Gastroesophageal sphincter (tissue), 3 donors: ENCODE measurements around the gene C4BPA.

Experiments used
- EP300 ChIP-seq: sonication (generic); formaldehyde crosslinking; IDR thresholded peaks from one replicate; pipeline ENCODE4 v1.6.1; 2017; ENCODE audit warnings: antibody characterized with exemption, mild to moderate bottlenecking
- TF ChIP-seq, protein P1 (sequence below), 4 experiments: fragments of 200-600 bp in 2 of 4; fragments of 450-650 bp in 2 of 4; sonication (generic) in 1 of 4; IDR thresholded peaks; one replicate each; pipeline ENCODE4 v1.5.1; 2017 to 2019; ENCODE audit warnings: antibody characterized with exemption in 4 of 4, mild to moderate bottlenecking in 2 of 4, moderate library complexity in 2 of 4

- TF ChIP-seq EP300, result no peak
- TF ChIP-seq, protein P1, sequence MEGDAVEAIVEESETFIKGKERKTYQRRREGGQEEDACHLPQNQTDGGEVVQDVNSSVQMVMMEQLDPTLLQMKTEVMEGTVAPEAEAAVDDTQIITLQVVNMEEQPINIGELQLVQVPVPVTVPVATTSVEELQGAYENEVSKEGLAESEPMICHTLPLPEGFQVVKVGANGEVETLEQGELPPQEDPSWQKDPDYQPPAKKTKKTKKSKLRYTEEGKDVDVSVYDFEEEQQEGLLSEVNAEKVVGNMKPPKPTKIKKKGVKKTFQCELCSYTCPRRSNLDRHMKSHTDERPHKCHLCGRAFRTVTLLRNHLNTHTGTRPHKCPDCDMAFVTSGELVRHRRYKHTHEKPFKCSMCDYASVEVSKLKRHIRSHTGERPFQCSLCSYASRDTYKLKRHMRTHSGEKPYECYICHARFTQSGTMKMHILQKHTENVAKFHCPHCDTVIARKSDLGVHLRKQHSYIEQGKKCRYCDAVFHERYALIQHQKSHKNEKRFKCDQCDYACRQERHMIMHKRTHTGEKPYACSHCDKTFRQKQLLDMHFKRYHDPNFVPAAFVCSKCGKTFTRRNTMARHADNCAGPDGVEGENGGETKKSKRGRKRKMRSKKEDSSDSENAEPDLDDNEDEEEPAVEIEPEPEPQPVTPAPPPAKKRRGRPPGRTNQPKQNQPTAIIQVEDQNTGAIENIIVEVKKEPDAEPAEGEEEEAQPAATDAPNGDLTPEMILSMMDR (IDR thresholded peaks at IDR 0.05), result no peak
Measured at GRCh38 chr1:207088161-207088560, 15.9 kb upstream of the C4BPA start.
